Measurements from ENCODE around the gene UGT1A9. TPM values are rescaled to one million over a fixed set of nuclear protein-coding genes. Genes with fewer than 3 reads are reported as not detected.

UGT1A9 gene
- total and polyA plus RNA-seq, 9 donors = not detected

DNA sequence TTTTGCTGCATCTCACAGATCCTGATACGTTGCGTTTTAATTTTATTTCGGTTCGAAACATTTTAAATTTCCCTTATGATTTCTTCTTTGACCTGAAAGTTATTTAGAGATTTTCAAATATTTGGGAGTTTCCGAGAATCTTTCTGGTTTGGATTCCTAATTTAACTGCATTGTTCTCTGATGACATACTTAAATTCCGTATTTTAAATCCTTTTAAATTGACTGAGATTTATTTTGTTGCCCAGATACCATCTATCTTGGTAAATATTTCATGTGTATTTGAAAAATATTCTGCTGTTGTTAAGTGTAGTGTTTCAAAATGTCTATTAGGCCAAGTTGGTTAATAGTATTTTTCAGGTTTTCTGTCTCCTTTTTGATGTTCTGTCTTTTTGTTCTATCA, 144.2 kb downstream of the UGT1A9 start:
- no CpG with 5 or more reads among the region's 6 CpGs for WGBS (ENCODE audit: insufficient coverage)
- H3K4me3 ChIP-seq (ENCODE audit: low read length) = no peak overlapping the region
- no peaks in the 10 kb centered on the region for H3K9me3 ChIP-seq (replicated peaks; ENCODE audit: control insufficient read depth, low read depth, low read length)
- no peak for DNase-seq
- H3K27me3 ChIP-seq (ENCODE audit: control insufficient read depth, insufficient read depth, low read length) = no peaks in the 10 kb centered on the region
- no peaks in the 10 kb centered on the region for H3K36me3 ChIP-seq (ENCODE audit: control insufficient read depth, insufficient read depth, low read length)
- H3K4me1 ChIP-seq (ENCODE audit: control insufficient read depth, insufficient read depth, low read length) = no peaks in the 10 kb centered on the region
- no peak overlapping the region for H3K27ac ChIP-seq (ENCODE audit: low read length)

DNA sequence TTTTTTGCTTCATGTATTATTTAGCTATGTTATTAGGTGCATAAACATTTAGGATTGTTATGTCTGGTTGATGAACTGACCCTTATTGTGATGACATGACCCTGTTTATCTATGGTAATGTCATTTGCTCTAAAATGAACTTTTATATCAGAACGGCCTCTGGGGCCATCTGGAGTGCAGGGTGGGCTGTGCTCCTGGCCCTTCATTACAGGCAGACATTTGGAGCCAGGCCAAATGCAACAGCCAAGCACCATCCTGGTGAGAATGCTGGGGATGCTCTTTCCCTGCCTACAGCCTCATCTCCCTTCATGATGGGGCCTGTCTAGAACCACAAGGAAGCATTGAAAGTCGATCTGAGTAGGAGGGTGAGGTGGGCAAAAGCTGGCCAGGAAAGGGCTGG, 144.6 kb downstream of the UGT1A9 start:
- Histone ChIP-seq H3K4me1 (ENCODE audit: control insufficient read depth, insufficient read depth, low read length) (no peaks in the 10 kb centered on the region), H3K27me3 (ENCODE audit: control insufficient read depth, insufficient read depth, low read length) (no peaks in the 10 kb centered on the region), H3K4me3 (ENCODE audit: low read length) (no peak overlapping the region), H3K36me3 (ENCODE audit: control insufficient read depth, insufficient read depth, low read length) (no peaks in the 10 kb centered on the region), H3K27ac (ENCODE audit: low read length) (no peak overlapping the region), H3K9me3 (replicated peaks; ENCODE audit: control insufficient read depth, low read depth, low read length) (no peaks in the 10 kb centered on the region)
- 60% methylated on average over 2 of the region's 2 CpGs for WGBS (ENCODE audit: insufficient coverage)
- DNase-seq = no peak

DNA sequence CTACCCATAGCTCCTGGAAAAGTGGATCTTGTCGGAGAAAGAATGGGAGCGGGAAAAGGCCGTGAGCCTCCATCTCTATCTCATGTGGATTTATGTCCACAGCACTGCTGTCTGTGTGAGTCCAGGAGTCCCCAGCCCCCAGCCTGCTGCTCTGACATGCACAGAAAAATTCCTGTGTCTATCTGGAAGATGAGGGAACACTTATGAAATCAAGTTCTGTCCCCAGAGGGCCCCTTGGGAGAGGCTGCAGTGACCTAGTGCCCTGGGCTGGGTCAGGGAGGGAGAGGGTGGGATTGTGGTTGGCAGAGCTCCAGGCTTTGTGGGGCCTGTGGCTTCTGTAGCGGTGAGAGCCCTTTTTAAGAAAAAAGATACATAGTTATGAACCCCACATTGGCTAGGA, 145.1 kb downstream of the UGT1A9 start:
- Histone ChIP-seq H3K27me3 (ENCODE audit: control insufficient read depth, insufficient read depth, low read length) (no peaks in the 10 kb centered on the region), H3K9me3 (replicated peaks; ENCODE audit: control insufficient read depth, low read depth, low read length) (no peaks in the 10 kb centered on the region), H3K36me3 (ENCODE audit: control insufficient read depth, insufficient read depth, low read length) (no peaks in the 10 kb centered on the region), H3K27ac (ENCODE audit: low read length) (no peak overlapping the region), H3K4me1 (ENCODE audit: control insufficient read depth, insufficient read depth, low read length) (no peaks in the 10 kb centered on the region), H3K4me3 (ENCODE audit: low read length) (no peak overlapping the region)
- no peak for DNase-seq
- 80% methylated on average over 1 of the region's 4 CpGs for WGBS (ENCODE audit: insufficient coverage)

DNA sequence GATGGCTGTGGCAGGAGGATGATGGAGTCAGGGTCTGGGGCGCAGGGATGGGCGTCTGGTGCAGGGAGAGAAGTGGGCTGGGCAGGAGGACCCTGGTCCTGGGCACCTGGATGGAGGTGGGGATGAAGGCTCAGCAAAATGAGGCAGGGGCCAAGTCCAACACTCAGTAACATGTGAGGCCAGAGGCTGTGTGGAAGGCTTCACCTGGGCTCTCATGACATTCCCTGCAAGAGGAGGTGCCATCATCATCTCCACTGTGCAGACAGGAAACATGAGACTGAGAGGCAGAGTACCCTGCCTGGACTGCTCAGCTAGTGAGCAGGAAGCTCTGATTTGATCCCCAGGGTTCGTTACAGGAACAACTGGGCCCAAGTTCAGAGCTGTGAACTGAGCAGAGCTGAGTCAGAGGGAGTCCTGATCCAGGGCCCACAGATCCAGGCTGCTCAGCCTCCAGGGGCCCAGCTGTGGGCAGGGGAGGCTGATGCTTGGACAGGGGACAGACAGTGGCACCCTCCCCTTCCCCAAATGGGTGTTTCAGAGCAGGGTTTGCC, 145.7 kb downstream of the UGT1A9 start:
- DNase-seq = no peak
- H3K27me3 ChIP-seq (ENCODE audit: control insufficient read depth, insufficient read depth, low read length) = no peaks in the 10 kb centered on the region
- WGBS (ENCODE audit: insufficient coverage) = 68% methylated on average over 3 of the region's 3 CpGs
- no peaks in the 10 kb centered on the region for H3K36me3 ChIP-seq (ENCODE audit: control insufficient read depth, insufficient read depth, low read length)
- no peak overlapping the region for H3K27ac ChIP-seq (ENCODE audit: low read length)
- no peaks in the 10 kb centered on the region for H3K9me3 ChIP-seq (replicated peaks; ENCODE audit: control insufficient read depth, low read depth, low read length)
- H3K4me3 ChIP-seq (ENCODE audit: low read length) = no peak overlapping the region
- no peaks in the 10 kb centered on the region for H3K4me1 ChIP-seq (ENCODE audit: control insufficient read depth, insufficient read depth, low read length)

DNA sequence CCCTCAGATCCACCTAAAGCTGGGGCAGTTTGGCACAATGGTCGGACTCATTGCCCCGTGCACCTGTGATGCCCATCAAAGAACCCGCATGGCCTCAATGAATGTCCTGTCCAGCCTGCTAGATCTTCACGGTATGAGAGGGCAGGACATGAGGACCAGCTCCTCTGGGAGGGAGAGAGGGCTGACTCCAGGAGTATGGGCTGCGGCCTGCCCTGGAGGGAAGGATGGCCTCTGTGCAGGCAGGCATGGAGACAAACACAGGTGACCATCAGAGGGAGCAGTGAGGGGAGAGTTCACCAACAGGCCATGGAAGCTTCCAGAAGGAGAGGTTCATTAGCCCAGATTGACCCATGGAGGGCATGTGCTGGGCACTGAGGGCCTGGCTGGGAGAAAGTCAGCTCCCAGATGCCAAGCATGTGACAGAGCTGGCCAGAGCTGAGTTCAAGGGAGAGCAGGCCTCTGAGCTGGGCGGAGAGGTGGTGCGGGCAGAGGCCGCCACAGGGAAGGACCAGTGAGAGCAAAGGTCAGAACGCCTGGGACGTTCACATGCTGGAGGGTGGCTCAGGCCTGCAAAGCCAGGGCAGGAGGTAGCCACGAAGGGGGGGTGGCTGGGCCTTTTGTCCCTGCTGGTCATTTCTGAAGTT, 146.4 kb downstream of the UGT1A9 start:
- no peaks in the 10 kb centered on the region for H3K9me3 ChIP-seq (replicated peaks; ENCODE audit: control insufficient read depth, low read depth, low read length)
- no peak overlapping the region for H3K27ac ChIP-seq (ENCODE audit: low read length)
- DNase-seq = no peak
- 89% methylated on average over 11 of the region's 11 CpGs for WGBS (ENCODE audit: insufficient coverage)
- no peaks in the 10 kb centered on the region for H3K4me1 ChIP-seq (ENCODE audit: control insufficient read depth, insufficient read depth, low read length)
- H3K36me3 ChIP-seq (ENCODE audit: control insufficient read depth, insufficient read depth, low read length) = no peaks in the 10 kb centered on the region
- H3K4me3 ChIP-seq (ENCODE audit: low read length) = no peak overlapping the region
- no peaks in the 10 kb centered on the region for H3K27me3 ChIP-seq (ENCODE audit: control insufficient read depth, insufficient read depth, low read length)

DNA sequence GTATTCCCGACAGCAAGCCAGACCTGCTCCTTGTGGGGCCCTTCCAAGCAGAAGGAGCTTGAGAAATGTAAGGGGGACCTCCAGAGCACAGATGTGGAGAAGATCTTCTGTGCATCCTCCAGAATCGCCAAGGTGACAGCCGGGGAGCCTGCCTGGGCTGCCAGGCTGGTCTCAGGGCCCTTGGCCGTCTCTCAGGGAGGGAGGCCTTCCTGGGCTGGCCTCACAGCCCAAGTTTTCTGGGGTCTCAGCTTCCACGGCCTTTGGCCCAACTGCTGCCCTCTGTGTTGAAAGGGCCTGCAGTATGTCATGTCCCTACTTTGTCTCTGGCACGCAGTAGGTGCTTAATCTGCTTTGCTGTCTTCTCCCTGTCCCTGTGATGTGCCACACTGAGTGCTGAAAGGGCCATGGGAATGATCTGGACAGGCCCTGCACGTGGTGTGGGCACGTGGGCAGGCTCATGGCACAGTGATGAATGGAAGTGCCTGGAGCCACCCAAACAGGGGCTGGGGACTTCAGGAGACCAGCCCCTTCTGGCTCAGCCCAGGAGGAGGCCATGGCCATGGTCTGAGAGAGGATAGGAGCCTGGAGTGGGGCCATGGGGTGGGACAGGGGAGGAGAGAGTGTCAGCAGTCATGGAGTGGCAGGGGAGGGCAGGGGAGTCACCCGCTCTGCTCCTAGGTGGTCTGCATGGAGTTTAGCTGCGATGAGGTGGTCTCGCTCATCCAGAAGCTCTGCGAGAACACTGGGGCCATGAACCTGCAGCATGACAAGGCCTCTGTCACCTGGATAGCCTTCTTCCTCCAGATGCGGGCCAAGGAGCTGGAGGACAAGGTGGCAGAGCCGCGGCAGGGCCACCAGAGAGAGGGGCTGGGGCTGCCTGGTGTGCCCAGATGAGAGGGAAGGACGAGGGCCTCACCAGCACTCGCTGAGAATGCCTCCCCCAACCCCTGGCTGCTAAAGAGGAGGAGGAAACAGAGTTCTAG, 147.2 kb downstream of the UGT1A9 start:
- Histone ChIP-seq H3K4me1 (ENCODE audit: control insufficient read depth, insufficient read depth, low read length) (no peaks in the 10 kb centered on the region), H3K9me3 (replicated peaks; ENCODE audit: control insufficient read depth, low read depth, low read length) (no peaks in the 10 kb centered on the region), H3K36me3 (ENCODE audit: control insufficient read depth, insufficient read depth, low read length) (no peaks in the 10 kb centered on the region), H3K27ac (ENCODE audit: low read length) (no peak overlapping the region), H3K4me3 (ENCODE audit: low read length) (no peak overlapping the region), H3K27me3 (ENCODE audit: control insufficient read depth, insufficient read depth, low read length) (no peaks in the 10 kb centered on the region)
- WGBS (ENCODE audit: insufficient coverage) = 72% methylated on average over 11 of the region's 17 CpGs
- no peak for DNase-seq

DNA sequence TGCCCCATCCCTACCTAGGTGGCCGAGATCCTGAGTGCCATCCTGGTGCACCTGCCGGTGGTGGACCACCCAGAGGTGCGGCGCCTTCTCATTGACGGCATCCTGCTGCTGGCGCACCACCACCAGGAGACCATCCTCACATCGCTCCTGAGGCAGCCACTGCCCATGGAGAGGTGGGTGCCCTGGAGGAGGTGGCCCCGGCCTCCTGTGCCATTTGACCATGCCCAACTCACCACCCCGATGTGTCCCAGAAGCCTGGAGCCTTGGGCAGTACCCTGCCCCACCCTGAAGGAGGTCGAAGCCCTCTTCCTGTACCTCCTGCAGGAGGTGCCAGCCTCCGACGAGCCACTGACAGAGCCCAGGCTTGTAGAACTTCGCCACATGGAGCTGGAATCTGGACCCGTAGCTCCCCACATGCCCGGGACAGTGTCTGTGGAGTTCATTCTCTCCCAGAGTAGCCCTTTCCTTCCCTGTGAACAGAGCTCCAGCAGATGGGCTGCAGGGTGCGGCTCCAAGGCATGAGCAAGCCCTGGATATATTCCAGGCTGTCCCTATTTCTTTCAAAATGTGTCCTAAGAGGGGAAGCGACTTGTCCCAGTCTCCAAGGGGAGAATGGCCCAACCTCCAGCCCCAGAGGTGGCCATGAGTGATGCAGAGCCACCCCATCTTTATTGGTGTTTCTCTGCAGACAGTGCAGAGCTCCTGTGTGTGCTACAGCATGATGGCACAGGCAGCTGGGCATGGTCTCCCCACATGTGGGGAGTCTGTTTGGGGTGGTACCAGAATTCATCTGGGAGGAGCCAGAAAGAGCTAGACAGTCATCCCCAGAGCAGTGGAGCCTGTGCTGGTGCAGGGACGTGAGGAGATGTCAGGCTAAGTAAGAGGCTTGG, 148.4 kb downstream of the UGT1A9 start:
- Histone ChIP-seq H3K27me3 (ENCODE audit: control insufficient read depth, insufficient read depth, low read length) (no peaks in the 10 kb centered on the region), H3K36me3 (ENCODE audit: control insufficient read depth, insufficient read depth, low read length) (no peaks in the 10 kb centered on the region), H3K27ac (ENCODE audit: low read length) (no peak overlapping the region), H3K4me1 (ENCODE audit: control insufficient read depth, insufficient read depth, low read length) (no peaks in the 10 kb centered on the region), H3K4me3 (ENCODE audit: low read length) (no peak overlapping the region), H3K9me3 (replicated peaks; ENCODE audit: control insufficient read depth, low read depth, low read length) (no peaks in the 10 kb centered on the region)
- 73% methylated on average over 14 of the region's 18 CpGs for WGBS (ENCODE audit: insufficient coverage)
- no peak for DNase-seq

DNA sequence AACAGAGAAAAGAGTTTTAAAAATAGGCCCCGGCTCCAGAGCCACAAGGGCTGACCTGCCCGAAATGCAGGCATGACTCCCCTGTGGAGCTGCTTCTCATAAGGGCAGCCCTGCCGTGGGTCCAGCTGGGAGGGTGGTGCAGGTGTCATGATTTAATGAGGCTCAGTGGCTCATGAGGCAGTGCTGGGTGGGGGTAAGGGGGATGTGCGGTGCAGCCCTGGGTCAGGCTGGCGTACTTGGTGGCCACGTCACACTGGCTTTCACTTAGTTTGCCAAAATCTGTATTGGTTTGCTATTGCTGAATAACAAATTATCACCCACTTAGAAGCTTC, 149.0 kb downstream of the UGT1A9 start:
- 57% methylated on average over 3 of the region's 6 CpGs for WGBS (ENCODE audit: insufficient coverage)
- Histone ChIP-seq H3K4me1 (ENCODE audit: control insufficient read depth, insufficient read depth, low read length) (no peaks in the 10 kb centered on the region), H3K27ac (ENCODE audit: low read length) (no peak overlapping the region), H3K9me3 (replicated peaks; ENCODE audit: control insufficient read depth, low read depth, low read length) (no peaks in the 10 kb centered on the region), H3K4me3 (ENCODE audit: low read length) (no peak overlapping the region), H3K27me3 (ENCODE audit: control insufficient read depth, insufficient read depth, low read length) (no peaks in the 10 kb centered on the region), H3K36me3 (ENCODE audit: control insufficient read depth, insufficient read depth, low read length) (no peaks in the 10 kb centered on the region)
- DNase-seq = no peak

DNA sequence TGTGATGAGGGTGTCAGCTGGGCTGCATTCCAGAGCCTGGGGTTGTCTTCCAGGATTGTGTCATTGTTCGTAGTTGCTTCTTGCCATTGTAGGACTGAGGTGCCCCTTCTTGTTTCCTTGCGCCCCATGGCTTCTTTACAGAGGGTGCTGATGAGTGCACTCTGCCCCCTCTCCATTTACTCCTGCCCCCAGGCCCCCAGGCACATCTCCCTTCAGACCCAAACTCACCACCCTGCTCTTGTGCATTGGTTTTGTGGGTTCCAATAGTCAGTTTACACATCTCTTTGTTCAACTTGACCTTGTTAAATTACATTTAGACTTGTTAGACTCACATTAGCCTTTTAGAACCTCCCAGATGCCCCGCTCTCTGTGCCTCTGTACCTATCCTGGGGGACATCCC, 149.5 kb downstream of the UGT1A9 start:
- Histone ChIP-seq H3K4me3 (ENCODE audit: low read length) (no peak overlapping the region), H3K27ac (ENCODE audit: low read length) (no peak overlapping the region), H3K27me3 (ENCODE audit: control insufficient read depth, insufficient read depth, low read length) (no peaks in the 10 kb centered on the region), H3K36me3 (ENCODE audit: control insufficient read depth, insufficient read depth, low read length) (no peaks in the 10 kb centered on the region), H3K4me1 (ENCODE audit: control insufficient read depth, insufficient read depth, low read length) (no peaks in the 10 kb centered on the region), H3K9me3 (replicated peaks; ENCODE audit: control insufficient read depth, low read depth, low read length) (no peaks in the 10 kb centered on the region)
- no peak for DNase-seq
- 75% methylated on average over 2 of the region's 3 CpGs for WGBS (ENCODE audit: insufficient coverage)

DNA sequence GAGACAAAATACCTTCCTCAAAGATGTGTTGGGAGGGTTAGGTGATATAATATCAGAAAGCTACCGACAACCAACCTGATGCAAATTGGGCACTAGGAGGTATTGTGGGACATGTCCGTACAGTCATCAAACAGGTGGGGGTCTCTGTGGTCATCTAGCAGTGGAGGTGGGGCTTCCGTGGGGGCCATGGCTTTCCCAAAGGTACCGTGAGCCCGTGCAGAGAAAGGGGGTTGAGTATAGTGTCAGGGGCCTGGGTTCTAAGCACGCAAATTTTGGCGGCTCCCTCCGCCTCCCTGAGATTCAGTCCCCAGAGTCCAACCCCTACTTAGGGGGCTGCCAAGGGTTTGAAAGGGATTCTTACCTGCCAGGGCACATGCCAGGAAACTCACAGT, 150.0 kb downstream of the UGT1A9 start:
- no peaks in the 10 kb centered on the region for H3K36me3 ChIP-seq (ENCODE audit: control insufficient read depth, insufficient read depth, low read length)
- 100% methylated on average over 3 of the region's 8 CpGs for WGBS (ENCODE audit: insufficient coverage)

More for the DNA sequence above, 150.0 kb downstream of the UGT1A9 start:
- Histone ChIP-seq H3K4me1 (ENCODE audit: control insufficient read depth, insufficient read depth, low read length) (no peaks in the 10 kb centered on the region), H3K27me3 (ENCODE audit: control insufficient read depth, insufficient read depth, low read length) (no peaks in the 10 kb centered on the region), H3K9me3 (replicated peaks; ENCODE audit: control insufficient read depth, low read depth, low read length) (no peaks in the 10 kb centered on the region), H3K4me3 (ENCODE audit: low read length) (no peak overlapping the region), H3K27ac (ENCODE audit: low read length) (no peak overlapping the region)
- DNase-seq = no peak
